Type B pancreatic cell (in vitro differentiated cells): ENCODE results near the gene GCNT1. TPM values are rescaled to one million over a fixed set of nuclear protein-coding genes. Genes with fewer than 3 reads are reported as not detected.
A peak's percentile ranks its signal among the peaks of the same experiment; 100 is the strongest.

Source experiments
- DNase-seq: peaks from one replicate; pipeline ENCODE4 v3.0.0; 2021; ENCODE audit warnings: mixed read lengths; ENCODE audit not compliant: unreplicated experiment; ENCODE audit errors: extremely low spot score
- H3K27ac Mint-ChIP-seq: 2 replicates; pipeline ENCODE4 v1.8.0; 2021; ENCODE audit warnings: mild to moderate bottlenecking, mixed read lengths
- H3K27me3 Mint-ChIP-seq: 2 replicates; pipeline ENCODE4 v1.8.0; 2021; ENCODE audit warnings: mixed read lengths
- H3K36me3 Mint-ChIP-seq: 2 replicates; pipeline ENCODE4 v1.8.0; 2021; ENCODE audit warnings: mixed read lengths
- H3K4me1 Mint-ChIP-seq: one replicate; pipeline ENCODE4 v1.8.0; 2021; ENCODE audit warnings: mixed read lengths; ENCODE audit not compliant: unreplicated experiment
- H3K4me3 Mint-ChIP-seq: 2 replicates; pipeline ENCODE4 v1.8.0; 2021; ENCODE audit warnings: mild to moderate bottlenecking, mixed read lengths
- H3K9me3 Mint-ChIP-seq: 2 replicates; pipeline ENCODE4 v1.8.0; 2021; ENCODE audit warnings: mixed read lengths
- CTCF ChIP-seq: fragments of 200-600 bp; sonication (generic); conservative IDR thresholded peaks from 2 replicates; pipeline ENCODE4 v1.5.0; 2021; ENCODE audit warnings: antibody characterized with exemption, mild to moderate bottlenecking
- total RNA-seq: library from RNA; stranded (reverse); gene quantifications from 2 replicates; pipeline ENCODE4 v1.2.1, GENCODE V29; 2021; ENCODE audit warnings: low replicate concordance

The GCNT1 gene
- total RNA-seq, 1 donor from 2014 or later: 23.8 TPM

- Mint-ChIP-seq H3K9me3 (no peaks in the 10 kb centered on the region), H3K27ac (peak overlapping the region; percentile 91), H3K36me3 (no peaks in the 10 kb centered on the region), H3K4me3 (peak overlapping the region; percentile 30), H3K27me3 (peaks cover 4% of the 10 kb centered on the region), H3K4me1 (peaks cover 14% of the 10 kb centered on the region)
- no peak for TF ChIP-seq CTCF
- DNase-seq: no peak
These were observed 2.6 kb upstream of the GCNT1 start for GRCh38 chr9:76456202-76456926.

GRCh38 chr9:76459694-76460635, 983 bp downstream of the GCNT1 start:
- peak; percentile 74 for TF ChIP-seq CTCF
- Mint-ChIP-seq H3K4me1 (peaks cover 14% of the 10 kb centered on the region), H3K27ac (peak overlapping the region; percentile 86), H3K4me3 (peak overlapping the region; percentile 95), H3K36me3 (no peaks in the 10 kb centered on the region), H3K9me3 (no peaks in the 10 kb centered on the region), H3K27me3 (peaks cover 4% of the 10 kb centered on the region)
- DNase-seq: no peak

- H3K27ac Mint-ChIP-seq: no peak overlapping the region
- H3K9me3 Mint-ChIP-seq: no peaks in the 10 kb centered on the region
- peaks cover 4% of the 10 kb centered on the region for H3K36me3 Mint-ChIP-seq
- peaks cover 4% of the 10 kb centered on the region for H3K27me3 Mint-ChIP-seq
- no peak for TF ChIP-seq CTCF
- no peak for DNase-seq
- peaks cover 10% of the 10 kb centered on the region for H3K4me1 Mint-ChIP-seq
- H3K4me3 Mint-ChIP-seq: peak overlapping the region; percentile 29
These were observed 3.1 kb downstream of the GCNT1 start for GRCh38 chr9:76462126-76462525.

GRCh38 chr9:76463211-76463610, 4.2 kb downstream of the GCNT1 start:
- Mint-ChIP-seq H3K36me3 (peaks cover 4% of the 10 kb centered on the region), H3K27ac (peak overlapping the region; percentile 26), H3K4me1 (peaks cover 10% of the 10 kb centered on the region), H3K9me3 (no peaks in the 10 kb centered on the region), H3K4me3 (no peak overlapping the region), H3K27me3 (peaks cover 4% of the 10 kb centered on the region)
- TF ChIP-seq CTCF: no peak
- no peak for DNase-seq

GRCh38 chr9:76464706-76465105, 5.7 kb downstream of the GCNT1 start:
- Mint-ChIP-seq H3K27me3 (peaks cover 4% of the 10 kb centered on the region), H3K27ac (no peak overlapping the region), H3K9me3 (no peaks in the 10 kb centered on the region), H3K36me3 (peaks cover 7% of the 10 kb centered on the region), H3K4me3 (no peak overlapping the region), H3K4me1 (peaks cover 10% of the 10 kb centered on the region)
- no peak for DNase-seq
- TF ChIP-seq CTCF: no peak
